Measurements from ENCODE around the gene FCSK. TPM values are rescaled to one million over a fixed set of nuclear protein-coding genes. Genes with fewer than 3 reads are reported as not detected.

FCSK gene
- total RNA-seq, 1 donor from 2014 or later = 18.8 TPM

GRCh38 chr16:70496513-70496912, 42.1 kb downstream of the FCSK start:
- H3K27ac Mint-ChIP-seq = no peak overlapping the region
- H3K4me1 Mint-ChIP-seq (ENCODE audit: low read depth) = no peaks in the 10 kb centered on the region
- no peaks in the 10 kb centered on the region for H3K27me3 Mint-ChIP-seq
- peaks cover 9% of the 10 kb centered on the region for H3K36me3 Mint-ChIP-seq (ENCODE audit: insufficient read depth)
- no peak for DNase-seq (ENCODE audit: low spot score, unreplicated experiment)
- no peak overlapping the region for H3K4me3 Mint-ChIP-seq (ENCODE audit: low read depth)
- TF ChIP-seq CTCF (IDR thresholded peaks at IDR 0.05; ENCODE audit: unreplicated experiment) = no peak
- H3K9me3 Mint-ChIP-seq (ENCODE audit: low read depth) = no peaks in the 10 kb centered on the region

GRCh38 chr16:70508752-70509151, 54.4 kb downstream of the FCSK start:
- H3K9me3 Mint-ChIP-seq (ENCODE audit: low read depth) = no peaks in the 10 kb centered on the region
- peaks cover 15% of the 10 kb centered on the region for H3K36me3 Mint-ChIP-seq (ENCODE audit: insufficient read depth)
- no peak for TF ChIP-seq CTCF (IDR thresholded peaks at IDR 0.05; ENCODE audit: unreplicated experiment)
- no peak overlapping the region for H3K4me3 Mint-ChIP-seq (ENCODE audit: low read depth)
- no peak overlapping the region for H3K27ac Mint-ChIP-seq
- H3K4me1 Mint-ChIP-seq (ENCODE audit: low read depth) = no peaks in the 10 kb centered on the region
- H3K27me3 Mint-ChIP-seq = no peaks in the 10 kb centered on the region
- no peak for DNase-seq (ENCODE audit: low spot score, unreplicated experiment)

GRCh38 chr16:70510216-70510615, 55.8 kb downstream of the FCSK start:
- TF ChIP-seq CTCF (IDR thresholded peaks at IDR 0.05; ENCODE audit: unreplicated experiment) = no peak
- H3K27me3 Mint-ChIP-seq = no peaks in the 10 kb centered on the region
- H3K27ac Mint-ChIP-seq = peak overlapping the region; percentile 77
- no peaks in the 10 kb centered on the region for H3K9me3 Mint-ChIP-seq (ENCODE audit: low read depth)
- H3K4me3 Mint-ChIP-seq (ENCODE audit: low read depth) = no peak overlapping the region
- H3K36me3 Mint-ChIP-seq (ENCODE audit: insufficient read depth) = peaks cover 16% of the 10 kb centered on the region
- DNase-seq (ENCODE audit: low spot score, unreplicated experiment) = no peak
- no peaks in the 10 kb centered on the region for H3K4me1 Mint-ChIP-seq (ENCODE audit: low read depth)

- H3K27ac Mint-ChIP-seq = no peak overlapping the region
- H3K36me3 Mint-ChIP-seq (ENCODE audit: insufficient read depth) = peaks cover 18% of the 10 kb centered on the region
- no peak for DNase-seq (ENCODE audit: low spot score, unreplicated experiment)
- no peaks in the 10 kb centered on the region for H3K27me3 Mint-ChIP-seq
- no peak overlapping the region for H3K4me3 Mint-ChIP-seq (ENCODE audit: low read depth)
- H3K9me3 Mint-ChIP-seq (ENCODE audit: low read depth) = no peaks in the 10 kb centered on the region
- no peak for TF ChIP-seq CTCF (IDR thresholded peaks at IDR 0.05; ENCODE audit: unreplicated experiment)
- H3K4me1 Mint-ChIP-seq (ENCODE audit: low read depth) = no peaks in the 10 kb centered on the region
Observed at GRCh38 chr16:70511833-70512232, 57.4 kb downstream of the FCSK start.

GRCh38 chr16:70512456-70512855, 58.1 kb downstream of the FCSK start:
- TF ChIP-seq CTCF (IDR thresholded peaks at IDR 0.05; ENCODE audit: unreplicated experiment) = no peak
- Mint-ChIP-seq H3K27me3 (no peaks in the 10 kb centered on the region), H3K4me3 (ENCODE audit: low read depth) (no peak overlapping the region), H3K4me1 (ENCODE audit: low read depth) (no peaks in the 10 kb centered on the region), H3K27ac (no peak overlapping the region), H3K9me3 (ENCODE audit: low read depth) (no peaks in the 10 kb centered on the region), H3K36me3 (ENCODE audit: insufficient read depth) (peaks cover 18% of the 10 kb centered on the region)
- DNase-seq (ENCODE audit: low spot score, unreplicated experiment) = no peak
